Lower leg skin (tissue), 3 donors: ENCODE results near the gene SLX9.

Experiments used
- POLR2A ChIP-seq, 2 donors: fragments of 450-650 bp; IDR thresholded peaks; one replicate each; pipeline ENCODE4 v1.6.1; 2016 to 2017; ENCODE audit warnings: antibody characterized with exemption in 2 of 2, mild to moderate bottlenecking in 1 of 2, moderate library complexity in 1 of 2
- TF ChIP-seq, protein P1 (sequence below), 3 donors: fragments of 450-650 bp; IDR thresholded peaks; one replicate each; pipeline ENCODE4 v1.5.1; 2016; ENCODE audit warnings: antibody characterized with exemption in 3 of 3, mild to moderate bottlenecking in 3 of 3, moderate library complexity in 2 of 3

- TF ChIP-seq POLR2A (IDR thresholded peaks at IDR 0.05): no peak
- TF ChIP-seq, protein P1, sequence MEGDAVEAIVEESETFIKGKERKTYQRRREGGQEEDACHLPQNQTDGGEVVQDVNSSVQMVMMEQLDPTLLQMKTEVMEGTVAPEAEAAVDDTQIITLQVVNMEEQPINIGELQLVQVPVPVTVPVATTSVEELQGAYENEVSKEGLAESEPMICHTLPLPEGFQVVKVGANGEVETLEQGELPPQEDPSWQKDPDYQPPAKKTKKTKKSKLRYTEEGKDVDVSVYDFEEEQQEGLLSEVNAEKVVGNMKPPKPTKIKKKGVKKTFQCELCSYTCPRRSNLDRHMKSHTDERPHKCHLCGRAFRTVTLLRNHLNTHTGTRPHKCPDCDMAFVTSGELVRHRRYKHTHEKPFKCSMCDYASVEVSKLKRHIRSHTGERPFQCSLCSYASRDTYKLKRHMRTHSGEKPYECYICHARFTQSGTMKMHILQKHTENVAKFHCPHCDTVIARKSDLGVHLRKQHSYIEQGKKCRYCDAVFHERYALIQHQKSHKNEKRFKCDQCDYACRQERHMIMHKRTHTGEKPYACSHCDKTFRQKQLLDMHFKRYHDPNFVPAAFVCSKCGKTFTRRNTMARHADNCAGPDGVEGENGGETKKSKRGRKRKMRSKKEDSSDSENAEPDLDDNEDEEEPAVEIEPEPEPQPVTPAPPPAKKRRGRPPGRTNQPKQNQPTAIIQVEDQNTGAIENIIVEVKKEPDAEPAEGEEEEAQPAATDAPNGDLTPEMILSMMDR (IDR thresholded peaks at IDR 0.05): no peak
Observed at GRCh38 chr21:44939532-44940115, at the start of gene SLX9.
